Glutamatergic neuron (in vitro differentiated cells): ENCODE data around the gene CHCHD1. TPM values are rescaled to one million over a fixed set of nuclear protein-coding genes. Genes with fewer than 3 reads are reported as not detected.
A peak's percentile ranks its signal among the peaks of the same experiment; 100 is the strongest.
"Not testable (repeated sequence)": the region's sequence is repeated elsewhere in the genome, so short reads cannot be mapped to it uniquely, and the experiment has no call there.

Source experiments
- DNase-seq: peaks from one replicate; pipeline ENCODE4 v3.0.0; 2022
- H3K27ac Mint-ChIP-seq: one replicate; pipeline ENCODE4 v1.8.0; 2020; ENCODE audit warnings: mild to moderate bottlenecking, mixed read lengths, inconsistent platforms; ENCODE audit not compliant: unreplicated experiment
- H3K27me3 Mint-ChIP-seq: one replicate; pipeline ENCODE4 v1.8.0; 2020; ENCODE audit warnings: mild to moderate bottlenecking, moderate library complexity, mixed read lengths, inconsistent platforms; ENCODE audit not compliant: unreplicated experiment
- H3K36me3 Mint-ChIP-seq: one replicate; pipeline ENCODE4 v1.8.0; 2020; ENCODE audit warnings: mild to moderate bottlenecking, mixed read lengths, inconsistent platforms; ENCODE audit not compliant: unreplicated experiment
- H3K4me1 Mint-ChIP-seq: one replicate; pipeline ENCODE4 v1.8.0; 2020; ENCODE audit warnings: mild to moderate bottlenecking, low read depth, mixed read lengths, inconsistent platforms; ENCODE audit not compliant: unreplicated experiment
- H3K4me3 Mint-ChIP-seq: one replicate; pipeline ENCODE4 v1.8.0; 2020; ENCODE audit warnings: mild to moderate bottlenecking, mixed read lengths, inconsistent platforms; ENCODE audit not compliant: unreplicated experiment
- H3K9me3 Mint-ChIP-seq: one replicate; pipeline ENCODE4 v1.8.0; 2020; ENCODE audit warnings: mild to moderate bottlenecking, moderate library complexity, mixed read lengths, inconsistent platforms; ENCODE audit not compliant: unreplicated experiment
- CTCF ChIP-seq: fragments of 200-600 bp; sonication (generic); IDR thresholded peaks from one replicate; pipeline ENCODE4 v1.5.0; 2021; ENCODE audit not compliant: partially characterized antibody, unreplicated experiment
- total RNA-seq: library from RNA; stranded (reverse); fragmentation: NEBNext Ultra II Directional; extraction: Animal tissue kit (Norgen Biotek cat#: 25700); gene quantifications from one replicate; pipeline ENCODE4 v1.2.1, GENCODE V29; 2021; ENCODE audit not compliant: unreplicated experiment

Gene CHCHD1
- total RNA-seq, 1 donor from 2014 or later, result 30.9 TPM

GRCh38 chr10:73786512-73786885 lies 4.7 kb downstream of the CHCHD1 start:
- no peak for DNase-seq
- Mint-ChIP-seq H3K27me3 (peaks cover 5% of the 10 kb centered on the region), H3K9me3 (peaks cover 5% of the 10 kb centered on the region), H3K4me1 (peaks cover 19% of the 10 kb centered on the region), H3K4me3 (peak overlapping the region; percentile 92), H3K36me3 (no peaks in the 10 kb centered on the region), H3K27ac (peak overlapping the region; percentile 57)
- TF ChIP-seq CTCF, result no peak

- Mint-ChIP-seq H3K4me1 (peaks cover 19% of the 10 kb centered on the region), H3K4me3 (peak overlapping the region; percentile 52)
- not testable (repeated sequence) for H3K36me3 Mint-ChIP-seq, H3K27me3 Mint-ChIP-seq, DNase-seq, H3K27ac Mint-ChIP-seq, H3K9me3 Mint-ChIP-seq
Measured at GRCh38 chr10:73787031-73787800, 5.4 kb downstream of the CHCHD1 start.

- DNase-seq, result no peak
- TF ChIP-seq CTCF, result no peak
- Mint-ChIP-seq H3K36me3 (no peaks in the 10 kb centered on the region), H3K27ac (no peak overlapping the region), H3K9me3 (peaks cover 3% of the 10 kb centered on the region), H3K27me3 (peaks cover 7% of the 10 kb centered on the region), H3K4me3 (no peak overlapping the region), H3K4me1 (peaks cover 11% of the 10 kb centered on the region)
Measured at GRCh38 chr10:73788864-73789658, 7.2 kb downstream of the CHCHD1 start.

- H3K4me3 Mint-ChIP-seq, result no peak overlapping the region
- peaks cover 11% of the 10 kb centered on the region for H3K4me1 Mint-ChIP-seq
- no peak for DNase-seq
- TF ChIP-seq CTCF, result no peak
- H3K27ac Mint-ChIP-seq, result no peak overlapping the region
- H3K9me3 Mint-ChIP-seq, result peaks cover 3% of the 10 kb centered on the region
- no peaks in the 10 kb centered on the region for H3K36me3 Mint-ChIP-seq
- H3K27me3 Mint-ChIP-seq, result peaks cover 7% of the 10 kb centered on the region
Measured at GRCh38 chr10:73789659-73790055, 7.8 kb downstream of the CHCHD1 start.

GRCh38 chr10:73790886-73791625 lies 9.2 kb downstream of the CHCHD1 start:
- H3K4me1 Mint-ChIP-seq, result peaks cover 10% of the 10 kb centered on the region
- no peak for DNase-seq
- no peaks in the 10 kb centered on the region for H3K36me3 Mint-ChIP-seq
- H3K4me3 Mint-ChIP-seq, result no peak overlapping the region
- TF ChIP-seq CTCF, result no peak
- H3K9me3 Mint-ChIP-seq, result peaks cover 3% of the 10 kb centered on the region
- H3K27me3 Mint-ChIP-seq, result peaks cover 7% of the 10 kb centered on the region
- H3K27ac Mint-ChIP-seq, result no peak overlapping the region
